ENCODE data around the gene ME1.

DNA sequence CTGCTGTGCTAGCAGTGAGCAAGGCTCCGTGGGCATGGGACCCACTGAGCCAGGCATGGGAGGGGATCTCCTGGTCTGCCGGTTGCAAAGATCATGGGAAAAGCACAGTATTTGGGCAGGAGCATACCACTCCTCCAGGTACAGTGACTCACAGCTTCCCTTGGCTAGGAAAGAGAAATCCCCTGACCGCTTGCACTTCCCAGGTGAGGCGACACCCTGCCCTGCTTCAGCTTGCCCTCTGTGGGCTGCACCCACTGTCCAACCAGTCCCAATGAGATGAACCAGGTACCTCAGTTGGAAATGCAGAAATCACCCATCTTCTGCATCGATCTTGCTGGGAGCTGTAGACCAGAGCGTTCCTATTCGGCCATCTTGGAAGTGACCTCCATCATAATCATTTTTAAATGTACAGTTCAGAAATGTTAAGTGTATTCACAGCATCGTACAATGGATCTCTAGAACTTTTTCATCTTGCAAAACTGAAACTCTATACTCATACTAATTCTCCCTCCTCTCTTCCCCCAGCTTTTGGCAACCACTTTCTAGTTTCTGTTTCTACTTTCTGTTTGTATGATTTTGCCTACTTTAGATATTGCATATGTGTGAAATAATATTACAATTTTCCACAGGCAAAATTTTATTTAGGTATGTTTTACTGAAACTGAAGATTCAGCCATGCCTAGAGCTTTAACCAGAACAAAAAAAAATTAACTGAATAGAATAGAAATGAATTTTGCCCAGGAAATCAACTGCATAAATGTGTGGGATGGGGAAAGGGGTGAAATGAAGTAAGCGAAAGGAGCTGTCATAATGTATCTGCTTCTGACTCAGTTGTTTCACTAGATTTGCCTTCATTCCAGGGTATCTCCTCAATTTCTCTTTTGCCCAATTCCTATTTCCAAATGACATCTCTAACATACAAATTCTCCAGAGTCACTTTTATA, 137.7 kb downstream of the ME1 start:
- TF ChIP-seq, protein P1, sequence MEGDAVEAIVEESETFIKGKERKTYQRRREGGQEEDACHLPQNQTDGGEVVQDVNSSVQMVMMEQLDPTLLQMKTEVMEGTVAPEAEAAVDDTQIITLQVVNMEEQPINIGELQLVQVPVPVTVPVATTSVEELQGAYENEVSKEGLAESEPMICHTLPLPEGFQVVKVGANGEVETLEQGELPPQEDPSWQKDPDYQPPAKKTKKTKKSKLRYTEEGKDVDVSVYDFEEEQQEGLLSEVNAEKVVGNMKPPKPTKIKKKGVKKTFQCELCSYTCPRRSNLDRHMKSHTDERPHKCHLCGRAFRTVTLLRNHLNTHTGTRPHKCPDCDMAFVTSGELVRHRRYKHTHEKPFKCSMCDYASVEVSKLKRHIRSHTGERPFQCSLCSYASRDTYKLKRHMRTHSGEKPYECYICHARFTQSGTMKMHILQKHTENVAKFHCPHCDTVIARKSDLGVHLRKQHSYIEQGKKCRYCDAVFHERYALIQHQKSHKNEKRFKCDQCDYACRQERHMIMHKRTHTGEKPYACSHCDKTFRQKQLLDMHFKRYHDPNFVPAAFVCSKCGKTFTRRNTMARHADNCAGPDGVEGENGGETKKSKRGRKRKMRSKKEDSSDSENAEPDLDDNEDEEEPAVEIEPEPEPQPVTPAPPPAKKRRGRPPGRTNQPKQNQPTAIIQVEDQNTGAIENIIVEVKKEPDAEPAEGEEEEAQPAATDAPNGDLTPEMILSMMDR (conservative IDR thresholded peaks at IDR 0.05; ENCODE audit: low read length) = no peak
- TF ChIP-seq EZH2phosphoT487 (IDR thresholded peaks at IDR 0.05; ENCODE audit: borderline replicate concordance) = no peak
